DND-41 (cell line): Measurements from ENCODE around the gene LMBR1L.

Source experiments
- ATAC-seq: fragments of 200-7000 bp; cut with Tn5 transposase; 3 replicates; pipeline ENCODE4 v1.9.1; 2021; ENCODE audit warnings: low read depth; ENCODE audit not compliant: insufficient read depth
- DNase-seq: peaks from one replicate; pipeline ENCODE4 v3.0.0-alpha.2; 2020
- H2AFZ ChIP-seq: 2 replicates; pipeline ENCODE4 v1.6.0; 2012; ENCODE audit warnings: low read depth, low read length
- H3K27ac ChIP-seq: 2 replicates; pipeline ENCODE4 v1.5.1; 2012; ENCODE audit warnings: low read length, inconsistent platforms
- H3K27me3 ChIP-seq: fragments of 200-600 bp; sonication (generic); 2 replicates; pipeline ENCODE4 v1.6.0; 2012; ENCODE audit warnings: low read length, mild to moderate bottlenecking, inconsistent platforms; ENCODE audit not compliant: insufficient read depth, poor library complexity
- H3K36me3 ChIP-seq: 2 replicates; pipeline ENCODE4 v1.5.1; 2012; ENCODE audit warnings: low read length, inconsistent platforms; ENCODE audit not compliant: insufficient read depth
- H3K4me1 ChIP-seq: 2 replicates; pipeline ENCODE4 v1.5.1; 2012; ENCODE audit warnings: mild to moderate bottlenecking, low read length; ENCODE audit not compliant: insufficient read depth
- H3K4me2 ChIP-seq: 2 replicates; pipeline ENCODE4 v1.6.0; 2012; ENCODE audit warnings: mild to moderate bottlenecking, moderate library complexity, low read length, inconsistent platforms; ENCODE audit not compliant: insufficient read depth
- H3K4me3 ChIP-seq, 2 experiments: fragments of 200-600 bp in 1 of 2; shearing (Covaris generic) in 1 of 2; 2 replicates each; pipeline ENCODE4 v1.5.1; 2012 to 2016; ENCODE audit warnings: inconsistent platforms in 2 of 2, low read length in 2 of 2, mild to moderate bottlenecking in 2 of 2, low read depth in 1 of 2, moderate library complexity in 1 of 2
- H3K79me2 ChIP-seq: 2 replicates; pipeline ENCODE4 v1.6.0; 2012; ENCODE audit warnings: low read length, inconsistent platforms; ENCODE audit not compliant: insufficient read depth
- H3K9ac ChIP-seq: 2 replicates; pipeline ENCODE4 v1.6.0; 2012; ENCODE audit warnings: low read depth, mild to moderate bottlenecking, inconsistent platforms, low read length, moderate library complexity
- H3K9me3 ChIP-seq: 2 replicates; pipeline ENCODE4 v1.5.1; 2012; ENCODE audit warnings: low read length, moderate library complexity, mild to moderate bottlenecking, inconsistent platforms; ENCODE audit not compliant: insufficient read depth, severe bottlenecking
- H4K20me1 ChIP-seq: 2 replicates; pipeline ENCODE4 v1.6.0; 2012; ENCODE audit warnings: low read length; ENCODE audit not compliant: insufficient read depth
- EZH2 ChIP-seq: IDR thresholded peaks from 3 replicates; pipeline ENCODE4 v1.6.1; 2012; ENCODE audit warnings: borderline replicate concordance, low read depth, mild to moderate bottlenecking, moderate library complexity, low read length, inconsistent platforms; ENCODE audit not compliant: severe bottlenecking
- TF ChIP-seq, protein P1 (sequence below): IDR thresholded peaks from 2 replicates; pipeline ENCODE4 v1.5.1; 2012; ENCODE audit warnings: borderline replicate concordance, low read length, moderate library complexity, mild to moderate bottlenecking; ENCODE audit not compliant: poor library complexity, severe bottlenecking; ENCODE audit errors: extremely low read depth

The LMBR1L gene

DNA sequence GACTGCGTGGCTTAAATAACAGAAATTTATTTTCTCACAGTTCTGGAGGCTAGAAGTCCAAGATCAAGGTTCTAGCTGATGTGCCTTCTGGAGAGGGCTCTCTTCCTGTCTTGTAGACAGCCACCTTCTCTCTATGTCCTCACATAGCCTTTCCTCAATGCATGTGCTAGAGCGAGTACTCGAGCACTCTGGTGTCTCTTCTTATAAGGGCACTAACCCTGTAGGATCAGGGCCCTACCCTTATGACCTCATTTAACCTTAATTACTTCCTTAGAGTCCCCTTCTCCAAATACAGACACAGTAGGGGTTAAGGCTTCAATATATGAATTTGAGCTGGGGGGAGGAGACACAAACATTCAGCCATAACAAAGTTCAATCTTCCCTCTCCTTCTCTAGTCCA, 26.2 kb downstream of the LMBR1L start:
- ATAC-seq (no peak), DNase-seq (no peak)
- no peak overlapping the region for H3K4me3 ChIP-seq
- H3K9me3 ChIP-seq, result no peaks in the 10 kb centered on the region
- H3K27me3 ChIP-seq, result peaks cover 15% of the 10 kb centered on the region
- H3K36me3 ChIP-seq, result no peaks in the 10 kb centered on the region
- no peaks in the 10 kb centered on the region for H3K79me2 ChIP-seq
- peaks cover 22% of the 10 kb centered on the region for H3K4me1 ChIP-seq
- H3K9ac ChIP-seq, result no peak overlapping the region
- H3K27ac ChIP-seq, result no peak overlapping the region
- H2AFZ ChIP-seq, result no peak overlapping the region
- no peak for TF ChIP-seq EZH2
- TF ChIP-seq, protein P1, sequence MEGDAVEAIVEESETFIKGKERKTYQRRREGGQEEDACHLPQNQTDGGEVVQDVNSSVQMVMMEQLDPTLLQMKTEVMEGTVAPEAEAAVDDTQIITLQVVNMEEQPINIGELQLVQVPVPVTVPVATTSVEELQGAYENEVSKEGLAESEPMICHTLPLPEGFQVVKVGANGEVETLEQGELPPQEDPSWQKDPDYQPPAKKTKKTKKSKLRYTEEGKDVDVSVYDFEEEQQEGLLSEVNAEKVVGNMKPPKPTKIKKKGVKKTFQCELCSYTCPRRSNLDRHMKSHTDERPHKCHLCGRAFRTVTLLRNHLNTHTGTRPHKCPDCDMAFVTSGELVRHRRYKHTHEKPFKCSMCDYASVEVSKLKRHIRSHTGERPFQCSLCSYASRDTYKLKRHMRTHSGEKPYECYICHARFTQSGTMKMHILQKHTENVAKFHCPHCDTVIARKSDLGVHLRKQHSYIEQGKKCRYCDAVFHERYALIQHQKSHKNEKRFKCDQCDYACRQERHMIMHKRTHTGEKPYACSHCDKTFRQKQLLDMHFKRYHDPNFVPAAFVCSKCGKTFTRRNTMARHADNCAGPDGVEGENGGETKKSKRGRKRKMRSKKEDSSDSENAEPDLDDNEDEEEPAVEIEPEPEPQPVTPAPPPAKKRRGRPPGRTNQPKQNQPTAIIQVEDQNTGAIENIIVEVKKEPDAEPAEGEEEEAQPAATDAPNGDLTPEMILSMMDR, result no peak
- no peak overlapping the region for H3K4me2 ChIP-seq
- no peaks in the 10 kb centered on the region for H4K20me1 ChIP-seq

DNA sequence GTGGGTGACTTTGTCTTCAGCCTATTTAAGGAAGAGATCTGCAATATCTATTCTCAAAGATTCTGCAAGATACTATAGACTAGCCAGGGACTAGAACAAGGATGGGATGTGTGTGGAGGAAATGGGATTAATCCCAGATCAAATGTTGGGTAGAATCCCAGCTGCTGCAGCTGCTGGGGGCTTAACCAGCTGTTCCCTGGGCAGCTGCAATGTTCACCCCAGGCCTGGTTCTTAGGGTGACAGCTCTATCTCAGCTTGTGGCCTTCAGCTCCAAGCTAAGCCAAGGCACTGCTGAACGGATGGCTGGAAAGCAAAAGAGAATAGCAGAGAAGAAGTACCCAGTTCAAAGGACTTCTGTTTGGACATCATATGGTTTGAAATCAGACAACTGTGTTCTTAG, 30.9 kb downstream of the LMBR1L start:
- H2AFZ ChIP-seq, result no peak overlapping the region
- DNase-seq (no peak), ATAC-seq (no peak)
- H3K9ac ChIP-seq, result no peak overlapping the region
- no peak overlapping the region for H3K27ac ChIP-seq
- no peaks in the 10 kb centered on the region for H3K36me3 ChIP-seq
- no peaks in the 10 kb centered on the region for H3K79me2 ChIP-seq
- peaks cover 4% of the 10 kb centered on the region for H3K27me3 ChIP-seq
- no peak overlapping the region for H3K4me2 ChIP-seq
- no peaks in the 10 kb centered on the region for H3K4me1 ChIP-seq
- TF ChIP-seq EZH2, result no peak
- TF ChIP-seq, protein P1, result no peak
- no peak overlapping the region for H3K4me3 ChIP-seq
- H4K20me1 ChIP-seq, result no peaks in the 10 kb centered on the region
- H3K9me3 ChIP-seq, result no peaks in the 10 kb centered on the region

DNA sequence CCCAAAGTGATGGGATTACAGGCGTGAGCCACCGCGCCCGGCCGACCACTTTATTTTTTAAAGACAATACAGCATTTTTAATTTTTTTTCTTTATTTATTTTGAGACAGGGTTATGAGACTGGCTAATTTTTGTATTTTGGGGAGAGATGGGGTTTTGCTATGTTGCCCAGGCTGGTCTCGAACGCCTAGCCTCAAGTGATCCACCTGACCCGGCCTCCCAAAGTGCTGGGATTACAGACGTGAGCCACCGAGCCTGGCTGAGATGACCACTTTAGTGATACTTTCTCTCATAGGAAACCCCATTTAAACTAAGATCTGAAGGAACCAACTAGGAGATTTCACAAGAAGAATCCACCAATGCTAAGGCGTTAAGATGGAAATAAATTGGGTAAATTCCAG, 39.7 kb downstream of the LMBR1L start:
- Histone ChIP-seq H3K9me3 (no peaks in the 10 kb centered on the region), H3K4me1 (peaks cover 20% of the 10 kb centered on the region)
- no peak for DNase-seq

More for the DNA sequence above, 39.7 kb downstream of the LMBR1L start:
- Histone ChIP-seq H3K36me3 (peaks cover 6% of the 10 kb centered on the region), H3K4me2 (no peak overlapping the region), H3K9ac (no peak overlapping the region), H3K4me3 (no peak overlapping the region), H2AFZ (peak overlapping the region; percentile 36; the same call in 1 of the 2 replicates), H3K27me3 (no peaks in the 10 kb centered on the region), H4K20me1 (no peaks in the 10 kb centered on the region), H3K79me2 (peaks cover 13% of the 10 kb centered on the region; the same call in 1 of the 2 replicates), H3K27ac (no peak overlapping the region)
- no peak for ATAC-seq
- no peak for TF ChIP-seq EZH2
- TF ChIP-seq, protein P1, result no peak
